ENCODE data around the gene DOHH.
A peak's percentile ranks its signal among the peaks of the same experiment; 100 is the strongest.

Gene DOHH

DNA sequence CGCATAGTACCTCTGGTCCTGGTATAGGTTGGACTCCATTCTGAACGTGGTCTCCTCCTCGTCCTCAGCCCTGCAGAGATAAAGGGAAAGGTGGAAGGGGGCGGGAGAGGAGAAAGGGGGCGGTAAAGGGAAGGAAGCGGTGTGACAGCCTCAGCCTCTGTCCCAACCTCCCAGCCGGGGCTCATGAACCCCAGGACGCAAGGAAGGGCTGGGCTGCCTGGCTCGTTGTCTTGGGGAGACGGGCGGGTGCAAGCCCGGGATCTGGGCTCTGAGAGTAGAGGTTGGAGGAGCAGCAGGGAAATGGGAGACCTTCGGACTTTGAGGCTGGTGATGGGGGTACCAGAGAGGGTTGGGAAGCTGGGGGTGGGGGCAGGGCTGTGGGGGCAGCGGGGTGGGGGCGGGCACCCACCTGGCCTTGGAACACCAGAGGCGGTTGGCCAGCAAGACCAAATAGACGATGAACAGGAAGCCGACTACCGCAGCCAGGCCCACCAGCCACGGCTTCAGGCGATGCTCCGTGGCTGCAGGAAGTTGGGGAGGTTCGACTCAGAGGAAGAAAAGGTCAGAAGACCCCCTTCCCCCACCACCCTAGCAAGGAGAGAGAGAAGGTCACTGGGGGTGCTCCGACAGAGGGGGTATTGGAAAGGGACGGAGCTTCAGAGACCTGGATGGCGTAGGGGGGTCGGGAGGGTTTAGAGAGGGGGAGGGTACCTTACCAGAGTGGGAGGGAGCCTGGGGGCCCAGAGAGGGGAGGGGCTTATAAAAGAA is 21.9 kb downstream of the DOHH start:
- no peak for DNase-seq (ENCODE audit: low read depth in 2 of 2)

- DNase-seq (ENCODE audit: low read depth in 2 of 2): no peak
Observed at GRCh38 chr19:3477951-3478350, 22.5 kb downstream of the DOHH start.

DNA sequence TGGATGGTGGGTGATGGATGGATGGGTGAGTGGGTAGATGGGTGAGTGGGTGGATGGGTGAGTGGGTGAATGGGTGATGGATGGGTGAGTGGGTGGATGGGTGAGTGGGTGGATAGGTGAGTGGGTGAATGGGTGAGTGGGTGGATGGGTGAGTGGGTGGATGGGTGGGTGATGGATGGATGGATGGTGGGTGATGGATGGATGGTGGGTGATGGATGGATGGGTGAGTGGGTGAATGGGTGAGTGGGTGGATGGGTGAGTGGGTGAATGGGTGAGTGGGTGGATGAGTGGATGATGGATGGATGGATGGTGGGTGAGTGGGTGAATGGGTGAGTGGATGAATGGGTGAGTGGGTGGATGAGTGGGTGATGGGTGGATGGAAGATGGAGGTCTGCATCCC is 23.0 kb downstream of the DOHH start:
- DNase-seq (ENCODE audit: low read depth in 2 of 2): no peak

GRCh38 chr19:3476830-3477229 is 23.6 kb downstream of the DOHH start:
- DNase-seq (ENCODE audit: low read depth in 2 of 2): no peak

- DNase-seq (ENCODE audit: low read depth in 2 of 2): no peak
Observed at GRCh38 chr19:3475449-3475848, 25.0 kb downstream of the DOHH start.

GRCh38 chr19:3474614-3475013 is 25.9 kb downstream of the DOHH start:
- DNase-seq (ENCODE audit: low read depth in 2 of 2): no peak

DNA sequence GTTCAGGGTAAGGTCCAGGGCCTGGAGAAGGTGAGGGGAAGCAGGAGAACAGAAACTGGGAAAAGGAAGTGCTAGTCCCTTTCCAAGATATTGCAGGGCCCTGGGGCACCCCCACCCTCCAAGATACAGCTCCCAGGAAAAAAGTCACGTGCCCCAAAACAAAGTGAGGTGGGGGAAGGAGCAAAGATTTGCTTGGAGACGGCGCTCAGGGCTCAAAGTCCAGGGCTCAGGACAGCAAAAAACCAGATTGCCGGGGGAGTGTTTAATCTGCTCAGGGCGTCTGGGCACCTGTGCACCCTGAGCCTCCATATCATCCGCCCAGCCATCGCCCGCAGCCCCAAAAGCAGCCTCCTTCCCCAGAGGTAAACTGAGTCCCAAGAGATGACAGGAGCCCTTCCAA is 26.5 kb downstream of the DOHH start:
- no peak for DNase-seq (ENCODE audit: low read depth in 2 of 2)

GRCh38 chr19:3471954-3472655 is 28.4 kb downstream of the DOHH start:
- peak; percentile 15 to 38 for DNase-seq (ENCODE audit: low read depth in 2 of 2)

DNA sequence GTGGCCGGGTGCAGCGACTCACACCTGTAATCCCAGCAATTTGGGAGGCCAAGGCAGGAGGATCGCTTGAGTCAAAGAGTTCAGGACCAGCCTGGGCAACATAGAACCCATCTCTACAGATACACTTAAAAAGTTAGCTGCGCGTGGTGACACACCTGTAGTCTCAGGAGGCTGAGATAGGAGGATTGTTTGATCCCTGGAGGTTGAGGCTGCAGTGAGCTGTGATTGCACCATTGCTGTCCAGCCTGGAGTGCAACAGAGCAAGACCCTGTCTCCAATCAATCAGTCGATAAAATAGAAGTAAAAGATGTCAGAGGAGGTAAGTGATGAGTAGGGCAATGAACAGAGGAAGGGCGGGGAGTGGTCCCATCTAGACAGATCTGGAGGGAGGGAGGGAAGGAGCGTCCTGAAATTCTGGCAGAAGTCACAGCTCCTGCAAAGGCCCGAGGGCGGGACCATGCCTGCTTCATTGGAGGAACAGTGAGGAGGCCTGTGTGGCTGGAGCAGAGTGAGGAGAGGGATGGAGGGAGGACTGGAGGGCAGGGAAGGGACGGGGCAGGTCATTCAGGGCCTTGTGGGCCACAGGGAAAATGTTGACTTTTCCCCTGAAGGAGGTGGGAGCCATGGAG is 29.9 kb downstream of the DOHH start:
- no peak for DNase-seq (ENCODE audit: low read depth in 2 of 2)

GRCh38 chr19:3469638-3470499 is 30.6 kb downstream of the DOHH start:
- no peak for DNase-seq (ENCODE audit: low read depth in 2 of 2)

DNA sequence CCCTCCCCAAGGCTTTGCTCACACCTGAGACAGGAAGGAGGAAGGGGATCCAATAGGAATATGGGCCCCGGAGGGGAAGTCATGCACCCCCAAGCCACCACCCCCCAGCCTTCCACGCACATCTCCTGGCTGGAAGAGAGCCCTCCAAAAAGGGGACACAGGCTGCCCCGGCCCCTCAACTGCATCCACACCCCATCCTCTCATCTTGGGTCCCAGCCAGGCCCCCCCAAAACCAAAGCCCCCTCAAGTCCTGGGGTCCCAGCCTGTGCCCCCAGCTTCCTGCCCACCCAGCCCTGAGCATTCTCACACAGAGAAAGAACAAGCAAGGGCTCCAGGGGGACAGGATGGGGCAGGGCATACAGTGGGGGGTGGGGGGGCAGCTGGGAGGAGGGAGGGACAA is 32.3 kb downstream of the DOHH start:
- DNase-seq (ENCODE audit: low read depth in 2 of 2): no peak

- DNase-seq (ENCODE audit: low read depth in 2 of 2): no peak
Observed at GRCh38 chr19:3467437-3468198, 32.9 kb downstream of the DOHH start.

- DNase-seq (ENCODE audit: low read depth in 2 of 2): no peak
Observed at GRCh38 chr19:3466635-3467034, 33.8 kb downstream of the DOHH start.

- no peak for DNase-seq (ENCODE audit: low read depth in 2 of 2)
Observed at GRCh38 chr19:3465552-3465951, 34.9 kb downstream of the DOHH start.

DNA sequence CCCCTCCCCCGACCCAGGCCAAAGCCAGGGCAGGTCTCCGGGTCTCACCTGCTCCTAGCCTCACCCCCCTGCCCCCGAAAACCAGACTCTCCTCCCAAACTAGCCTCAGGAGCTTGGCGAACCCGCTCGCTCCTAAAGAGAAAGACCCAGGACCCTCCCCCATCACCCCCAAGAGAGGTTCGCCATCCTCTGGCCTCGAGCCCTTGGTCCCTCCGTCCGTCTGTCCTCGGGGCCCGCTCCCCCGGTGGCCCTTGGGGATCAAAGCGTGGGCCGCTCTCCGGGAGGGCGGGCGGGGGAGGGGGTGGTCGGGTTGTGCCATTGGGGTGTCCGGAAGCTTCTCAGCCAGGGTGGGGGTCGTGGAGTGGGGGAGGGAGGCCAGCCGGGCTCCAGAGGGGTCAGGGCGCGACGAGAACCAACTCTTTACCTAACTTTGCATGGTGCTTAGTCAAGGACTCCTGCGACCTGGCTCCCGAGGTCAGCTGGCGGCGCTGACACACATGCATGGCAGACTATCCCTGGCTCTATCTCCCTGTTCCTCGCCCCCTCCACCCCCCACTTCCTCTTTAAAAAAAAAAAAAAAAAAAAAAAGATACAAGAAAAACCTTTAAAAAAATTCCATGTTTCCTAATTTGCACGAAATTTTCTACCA is 35.8 kb downstream of the DOHH start:
- DNase-seq (ENCODE audit: low read depth in 2 of 2): no peak

DNA sequence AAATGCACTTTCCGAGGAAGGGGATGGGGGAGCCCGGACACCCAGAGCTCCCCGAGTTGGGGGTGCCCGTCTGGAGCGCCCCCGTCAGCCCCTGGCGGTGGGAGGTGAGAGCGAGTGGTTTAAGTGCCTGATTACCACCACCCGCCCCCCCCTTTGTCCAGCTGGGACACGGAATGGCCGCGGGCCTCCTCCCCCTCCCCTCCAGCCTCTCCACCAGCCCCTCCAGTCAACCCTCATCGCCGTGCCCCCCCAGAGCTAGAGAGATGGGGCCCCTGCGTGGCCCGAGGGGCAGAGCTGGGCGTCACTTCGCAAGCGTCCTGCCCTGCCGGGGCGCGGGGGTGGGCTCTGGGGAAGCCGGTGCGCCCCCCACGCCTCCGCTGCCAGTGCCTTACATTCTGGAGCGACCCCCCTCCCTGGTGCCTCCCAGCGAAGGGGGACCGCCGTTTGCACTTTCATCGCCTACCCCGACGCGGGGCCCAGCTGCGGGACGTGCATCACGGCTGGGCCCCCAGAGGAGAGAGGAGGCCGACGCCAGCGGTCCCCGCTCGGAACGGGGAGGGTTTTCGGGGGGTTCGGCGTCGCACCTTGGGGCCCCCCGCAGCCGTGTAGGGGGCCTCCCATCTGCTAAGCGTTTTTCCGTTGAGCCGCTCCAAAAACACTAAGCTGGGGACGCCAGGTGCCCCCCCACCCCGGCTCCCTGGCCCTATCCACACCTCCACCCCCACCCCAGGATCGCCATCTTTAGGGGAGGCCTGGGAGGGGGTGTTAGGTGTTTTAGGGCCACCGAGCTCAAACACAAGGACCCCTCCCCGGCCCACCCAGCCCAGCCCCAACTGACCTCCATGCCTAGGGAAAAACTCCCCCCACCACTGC is 36.5 kb downstream of the DOHH start:
- DNase-seq (ENCODE audit: low read depth in 2 of 2): no peak

DNA sequence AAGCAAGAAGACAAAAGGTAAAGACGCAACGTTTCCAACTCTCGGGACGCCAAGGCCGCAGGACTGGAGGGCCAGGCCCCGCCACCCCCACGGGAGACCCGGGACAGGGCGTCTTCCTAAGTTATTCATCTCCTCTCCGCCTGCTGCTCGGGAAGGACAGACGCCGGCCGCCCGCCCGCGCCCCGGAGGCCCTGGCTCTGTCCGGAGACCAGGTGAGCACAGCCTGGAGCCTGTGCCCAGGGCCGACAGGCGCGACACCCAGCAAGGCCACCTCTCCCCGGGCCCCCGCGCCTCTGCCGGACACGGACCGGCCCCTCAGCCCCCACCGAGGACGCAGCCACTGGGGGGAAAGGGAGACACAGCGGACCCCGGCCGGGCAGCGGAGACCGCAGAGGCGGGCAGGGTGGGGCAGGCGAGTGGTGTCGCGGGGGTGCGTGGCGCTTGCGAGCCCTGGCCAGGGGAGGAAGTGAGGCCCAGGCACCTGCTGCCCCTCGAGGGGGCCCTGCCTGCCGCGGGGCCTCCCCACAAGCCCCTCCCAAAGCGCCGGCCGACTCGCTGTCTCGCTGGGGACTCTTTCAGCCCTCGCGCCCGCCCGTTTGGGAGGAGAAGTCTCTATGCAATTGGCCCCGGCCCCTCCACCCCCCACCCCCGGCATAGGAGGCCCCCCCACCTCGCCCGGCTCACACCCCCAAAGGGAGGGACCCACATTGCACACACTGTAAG is 37.3 kb downstream of the DOHH start:
- no peak for DNase-seq (ENCODE audit: low read depth in 2 of 2)

- no peak for DNase-seq (ENCODE audit: low read depth in 2 of 2)
Observed at GRCh38 chr19:3459965-3460582, 40.4 kb downstream of the DOHH start.
